ES-I3 (cell line): ENCODE measurements around the gene PTPRCAP.

Experiments used
- H3K36me3 ChIP-seq: 2 replicates; pipeline ENCODE4 v1.6.1; 2013; ENCODE audit warnings: mild to moderate bottlenecking, low read length, control low read depth, moderate library complexity; ENCODE audit not compliant: insufficient read depth
- H3K4me1 ChIP-seq: 2 replicates; pipeline ENCODE4 v1.6.1; 2013; ENCODE audit warnings: mild to moderate bottlenecking, control low read depth, low read length; ENCODE audit not compliant: insufficient read depth
- H3K9ac ChIP-seq: 2 replicates; pipeline ENCODE4 v1.6.1; 2013; ENCODE audit warnings: low read depth, mild to moderate bottlenecking, low read length, moderate library complexity
- H3K9me3 ChIP-seq: 2 replicates; pipeline ENCODE4 v1.6.1; 2013; ENCODE audit warnings: mild to moderate bottlenecking, low read length, moderate library complexity; ENCODE audit not compliant: control insufficient read depth, insufficient read depth

Gene PTPRCAP

GRCh38 chr11:67439321-67440228 is 2.1 kb upstream of the PTPRCAP start:
- Histone ChIP-seq H3K4me1 (peaks cover 17% of the 10 kb centered on the region; the same call in 1 of the 2 replicates), H3K36me3 (0 out of 2 replicates have a peak, but pooled peaks cover 7% of the 10 kb centered on the region), H3K9me3 (no peaks in the 10 kb centered on the region), H3K9ac (no peak overlapping the region)

- H3K4me1 ChIP-seq: peaks cover 17% of the 10 kb centered on the region; the same call in 1 of the 2 replicates
- no peak overlapping the region for H3K9ac ChIP-seq
- H3K9me3 ChIP-seq: no peaks in the 10 kb centered on the region
- 0 out of 2 replicates have a peak, but pooled peaks cover 7% of the 10 kb centered on the region for H3K36me3 ChIP-seq
Measured at GRCh38 chr11:67438158-67438902, 848 bp upstream of the PTPRCAP start.

GRCh38 chr11:67437809-67438157 is 301 bp upstream of the PTPRCAP start:
- no peaks in the 10 kb centered on the region for H3K9me3 ChIP-seq
- peaks cover 17% of the 10 kb centered on the region; the same call in 1 of the 2 replicates for H3K4me1 ChIP-seq
- no peak overlapping the region for H3K9ac ChIP-seq
- H3K36me3 ChIP-seq: 0 out of 2 replicates have a peak, but pooled peaks cover 7% of the 10 kb centered on the region

- Histone ChIP-seq H3K4me1 (peaks cover 17% of the 10 kb centered on the region; the same call in 1 of the 2 replicates), H3K36me3 (0 out of 2 replicates have a peak, but pooled peaks cover 6% of the 10 kb centered on the region), H3K9ac (no peak overlapping the region), H3K9me3 (no peaks in the 10 kb centered on the region)
Measured at GRCh38 chr11:67436459-67437081, 912 bp downstream of the PTPRCAP start.

- H3K36me3 ChIP-seq: peaks cover 6% of the 10 kb centered on the region; the same call in 1 of the 2 replicates
- no peaks in the 10 kb centered on the region for H3K9me3 ChIP-seq
- no peak overlapping the region for H3K9ac ChIP-seq
- H3K4me1 ChIP-seq: peaks cover 17% of the 10 kb centered on the region; the same call in 1 of the 2 replicates
Measured at GRCh38 chr11:67435727-67436458, 1.6 kb downstream of the PTPRCAP start.

GRCh38 chr11:67435031-67435726 is 2.3 kb downstream of the PTPRCAP start:
- H3K4me1 ChIP-seq: peaks cover 17% of the 10 kb centered on the region; the same call in 1 of the 2 replicates
- H3K36me3 ChIP-seq: peaks cover 6% of the 10 kb centered on the region; the same call in 1 of the 2 replicates
- no peak overlapping the region for H3K9ac ChIP-seq
- no peaks in the 10 kb centered on the region for H3K9me3 ChIP-seq

- peaks cover 17% of the 10 kb centered on the region; the same call in 1 of the 2 replicates for H3K4me1 ChIP-seq
- no peak overlapping the region for H3K9ac ChIP-seq
- H3K36me3 ChIP-seq: peaks cover 6% of the 10 kb centered on the region; the same call in 1 of the 2 replicates
- H3K9me3 ChIP-seq: no peaks in the 10 kb centered on the region
Measured at GRCh38 chr11:67434395-67434881, 3.0 kb downstream of the PTPRCAP start.

GRCh38 chr11:67433536-67434394 is 3.7 kb downstream of the PTPRCAP start:
- no peak overlapping the region for H3K9ac ChIP-seq
- H3K36me3 ChIP-seq: peaks cover 6% of the 10 kb centered on the region; the same call in 1 of the 2 replicates
- H3K9me3 ChIP-seq: no peaks in the 10 kb centered on the region
- H3K4me1 ChIP-seq: peaks cover 17% of the 10 kb centered on the region; the same call in 1 of the 2 replicates

GRCh38 chr11:67432655-67433349 is 4.7 kb downstream of the PTPRCAP start:
- Histone ChIP-seq H3K9ac (no peak overlapping the region), H3K36me3 (peaks cover 4% of the 10 kb centered on the region; the same call in 1 of the 2 replicates), H3K4me1 (peaks cover 15% of the 10 kb centered on the region; the same call in 1 of the 2 replicates), H3K9me3 (no peaks in the 10 kb centered on the region)

- H3K9me3 ChIP-seq: no peaks in the 10 kb centered on the region
- H3K9ac ChIP-seq: no peak overlapping the region
- H3K36me3 ChIP-seq: peaks cover 2% of the 10 kb centered on the region; the same call in 1 of the 2 replicates
- H3K4me1 ChIP-seq: peaks cover 5% of the 10 kb centered on the region; the same call in 1 of the 2 replicates
Measured at GRCh38 chr11:67431346-67432249, 5.9 kb downstream of the PTPRCAP start.

- Histone ChIP-seq H3K36me3 (peaks cover 2% of the 10 kb centered on the region; the same call in 1 of the 2 replicates), H3K9ac (no peak overlapping the region), H3K4me1 (no peaks in the 10 kb centered on the region), H3K9me3 (no peaks in the 10 kb centered on the region)
Measured at GRCh38 chr11:67429722-67430121, 7.8 kb downstream of the PTPRCAP start.
